ENCODE data around the gene BICD1.

DNA sequence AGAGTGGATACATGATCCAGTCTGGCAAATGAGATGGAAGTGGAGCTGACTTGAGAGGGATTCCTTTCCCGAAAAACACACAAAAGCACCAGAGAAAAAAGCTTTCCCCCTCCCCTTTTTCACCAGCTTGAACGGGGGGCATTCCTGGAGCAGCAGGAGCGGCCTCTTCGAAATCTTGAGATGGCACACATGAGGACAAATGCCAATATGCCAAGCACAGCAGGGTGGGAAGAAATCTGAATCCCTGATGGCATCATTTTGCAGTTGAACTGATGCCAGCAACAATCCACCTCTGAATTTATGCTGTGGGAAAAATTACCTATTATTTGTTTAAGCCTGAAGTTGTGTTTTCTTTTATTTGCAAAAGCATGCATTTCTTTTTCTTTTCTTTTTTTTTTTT lies 29.7 kb upstream of the BICD1 start:
- TF ChIP-seq, protein P1, sequence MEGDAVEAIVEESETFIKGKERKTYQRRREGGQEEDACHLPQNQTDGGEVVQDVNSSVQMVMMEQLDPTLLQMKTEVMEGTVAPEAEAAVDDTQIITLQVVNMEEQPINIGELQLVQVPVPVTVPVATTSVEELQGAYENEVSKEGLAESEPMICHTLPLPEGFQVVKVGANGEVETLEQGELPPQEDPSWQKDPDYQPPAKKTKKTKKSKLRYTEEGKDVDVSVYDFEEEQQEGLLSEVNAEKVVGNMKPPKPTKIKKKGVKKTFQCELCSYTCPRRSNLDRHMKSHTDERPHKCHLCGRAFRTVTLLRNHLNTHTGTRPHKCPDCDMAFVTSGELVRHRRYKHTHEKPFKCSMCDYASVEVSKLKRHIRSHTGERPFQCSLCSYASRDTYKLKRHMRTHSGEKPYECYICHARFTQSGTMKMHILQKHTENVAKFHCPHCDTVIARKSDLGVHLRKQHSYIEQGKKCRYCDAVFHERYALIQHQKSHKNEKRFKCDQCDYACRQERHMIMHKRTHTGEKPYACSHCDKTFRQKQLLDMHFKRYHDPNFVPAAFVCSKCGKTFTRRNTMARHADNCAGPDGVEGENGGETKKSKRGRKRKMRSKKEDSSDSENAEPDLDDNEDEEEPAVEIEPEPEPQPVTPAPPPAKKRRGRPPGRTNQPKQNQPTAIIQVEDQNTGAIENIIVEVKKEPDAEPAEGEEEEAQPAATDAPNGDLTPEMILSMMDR (IDR thresholded peaks at IDR 0.05) = no peak
- TF ChIP-seq HOXA7 (CRISPR knock-in tag; IDR thresholded peaks at IDR 0.05) (no peak), EP300 (IDR thresholded peaks at IDR 0.05) (no peak), JUNB (IDR thresholded peaks at IDR 0.05) (no peak), POLR2A (IDR thresholded peaks at IDR 0.05; ENCODE audit: low read length) (no peak)
